AG04449 (cell line): ENCODE results near the gene WDR75.

Source experiments
- CTCF ChIA-PET: fragments of 350-600 bp; formaldehyde crosslinking; extraction: SDS; loops from one replicate; lab custom pipeline; 2021; ENCODE audit warnings: antibody characterized with exemption; lab: Yijun Ruan, JAX
- POLR2A ChIA-PET: fragments of 400-600, 350-600 bp; formaldehyde crosslinking; extraction: SDS; loops from one replicate; lab custom pipeline; 2020; ENCODE audit warnings: antibody characterized with exemption, inconsistent platforms; lab: Yijun Ruan, JAX
- DNase-seq: peaks from one replicate; pipeline ENCODE4 v3.0.0-alpha.2; 2010; ENCODE audit warnings: low read depth, low spot score
- H3K4me3 ChIP-seq: 2 replicates; pipeline ENCODE4 v1.5.1; 2011; ENCODE audit warnings: low read depth, mild to moderate bottlenecking, control low read depth, low read length
- CTCF ChIP-seq: IDR thresholded peaks from one replicate; pipeline ENCODE4 v1.5.1; 2011; ENCODE audit warnings: mild to moderate bottlenecking, moderate library complexity, low read length, control low read depth, inconsistent platforms; ENCODE audit not compliant: insufficient read depth; ENCODE audit errors: missing control alignments

The WDR75 gene

DNA sequence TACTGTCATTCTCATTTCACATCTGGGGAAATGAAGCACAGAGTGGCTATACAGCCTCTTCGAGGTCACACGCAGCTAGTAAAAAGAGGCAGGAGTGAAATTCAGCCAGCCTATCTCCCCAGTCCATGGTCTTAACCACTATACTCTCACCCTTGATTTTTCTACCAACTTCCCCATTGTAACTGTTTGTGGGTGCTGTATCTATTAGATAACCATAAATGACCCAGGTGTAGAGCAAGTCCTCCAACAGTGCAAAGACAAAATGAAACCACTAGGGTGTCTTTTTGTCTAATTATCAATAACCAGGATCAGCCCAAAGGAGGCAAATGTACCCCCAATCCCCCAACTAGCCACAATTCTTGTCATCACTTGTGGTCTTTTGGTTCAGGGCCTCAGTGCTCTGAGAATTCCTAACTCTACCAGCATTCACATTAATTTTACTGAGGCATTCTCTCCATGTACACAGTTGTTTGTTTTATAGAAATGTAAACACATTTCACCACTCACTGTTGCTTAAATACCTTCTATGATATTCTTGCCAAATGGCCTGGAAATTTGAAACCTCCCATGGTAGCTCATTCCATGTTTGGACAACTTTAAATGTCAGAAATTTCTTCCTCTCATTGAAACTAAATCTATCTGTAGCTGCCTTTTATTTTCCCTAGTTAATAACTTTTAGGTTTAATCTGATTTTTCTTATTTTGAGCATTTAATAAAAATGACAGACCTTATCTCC lies 80.6 kb downstream of the WDR75 start:
- POLR2A ChIA-PET = no interaction called here
- CTCF ChIA-PET = no interaction called here
- TF ChIP-seq CTCF = no peak

GRCh38 chr2:189522435-189523151 lies 81.3 kb downstream of the WDR75 start:
- ChIA-PET POLR2A (no interaction called here), CTCF (no interaction called here)
- no peak for DNase-seq

More for the DNA sequence above, 80.6 kb downstream of the WDR75 start:
- H3K4me3 ChIP-seq = no peak overlapping the region
- DNase-seq = no peak

DNA sequence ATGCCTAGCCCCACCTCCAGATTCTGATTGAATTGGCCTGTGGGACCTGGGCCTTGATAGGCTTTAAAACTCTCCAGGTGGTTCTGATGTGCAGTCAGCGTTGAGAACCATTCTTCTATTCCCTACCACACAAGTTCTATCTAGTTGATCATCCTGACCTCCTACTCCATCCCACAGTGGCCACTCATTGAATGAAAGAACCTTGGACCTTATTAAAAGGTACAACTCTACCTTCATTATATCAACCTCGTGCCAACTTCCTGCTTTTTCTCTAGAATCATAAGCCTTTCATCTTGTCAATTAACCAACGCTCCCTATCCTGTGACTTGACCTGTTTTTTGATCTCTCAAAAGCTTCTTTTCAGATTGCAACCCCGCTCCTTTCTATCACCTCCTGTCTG lies 83.5 kb downstream of the WDR75 start:
- no peak for DNase-seq
- no peak overlapping the region for H3K4me3 ChIP-seq
- no peak for TF ChIP-seq CTCF
- POLR2A ChIA-PET = no interaction called here
- CTCF ChIA-PET = no interaction called here

More at GRCh38 chr2:189522435-189523151, 81.3 kb downstream of the WDR75 start:
- H3K4me3 ChIP-seq = no peak overlapping the region
- no peak for TF ChIP-seq CTCF
